Measurements from ENCODE around the gene ZNF215.

ZNF215 gene

GRCh38 chr11:6911378-6911777, 14.8 kb upstream of the ZNF215 start:
- no peak overlapping the region for H3K4me3 ChIP-seq (ENCODE audit: low read depth in 1 of 2, low read length in 2 of 2)
- no peaks in the 10 kb centered on the region for H3K79me2 ChIP-seq (ENCODE audit: insufficient read depth, low read length)
- no peak overlapping the region for H2AFZ ChIP-seq (ENCODE audit: low read depth, low read length)
- ATAC-seq (ENCODE audit: insufficient read depth, low read depth), result no peak
- H3K9me3 ChIP-seq (ENCODE audit: insufficient read depth, low read length, severe bottlenecking), result no peaks in the 10 kb centered on the region
- H3K27ac ChIP-seq (ENCODE audit: low read length), result no peak overlapping the region
- no peaks in the 10 kb centered on the region for H3K27me3 ChIP-seq (ENCODE audit: insufficient read depth, low read length, poor library complexity)
- TF ChIP-seq EZH2 (IDR thresholded peaks at IDR 0.05; ENCODE audit: borderline replicate concordance, low read depth, low read length, severe bottlenecking) (no peak), CTCF (IDR thresholded peaks at IDR 0.05; ENCODE audit: borderline replicate concordance, extremely low read depth, low read length, poor library complexity, severe bottlenecking) (no peak)
- no peak for DNase-seq
- no peak overlapping the region for H3K4me2 ChIP-seq (ENCODE audit: insufficient read depth, low read length)
- H3K36me3 ChIP-seq (ENCODE audit: insufficient read depth, low read length), result no peaks in the 10 kb centered on the region
- no peak overlapping the region for H3K9ac ChIP-seq (ENCODE audit: low read depth, low read length)
- peaks cover 10% of the 10 kb centered on the region; the same call in 1 of the 2 replicates for H3K4me1 ChIP-seq (ENCODE audit: insufficient read depth, low read length)
- no peaks in the 10 kb centered on the region for H4K20me1 ChIP-seq (ENCODE audit: insufficient read depth, low read length)

DNA sequence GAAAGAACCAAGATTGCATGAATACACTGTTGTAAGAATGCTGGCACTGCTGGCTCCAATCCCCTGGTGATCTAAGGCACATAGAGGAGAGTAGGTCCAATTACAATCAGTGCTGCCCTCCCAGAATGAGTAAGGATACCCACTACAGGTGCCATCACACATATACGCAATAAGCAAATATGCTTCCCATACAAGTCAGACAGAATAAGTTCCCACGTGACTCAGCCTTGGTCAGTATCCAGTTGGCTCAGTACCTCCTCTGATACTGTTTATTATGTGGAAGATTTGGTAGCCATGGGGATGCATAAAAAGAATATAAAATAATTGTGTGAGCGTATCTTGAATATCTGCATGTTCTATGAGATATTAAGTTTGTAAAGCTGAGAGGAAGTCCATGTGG, 14.3 kb upstream of the ZNF215 start:
- H3K4me3 ChIP-seq (ENCODE audit: low read depth in 1 of 2, low read length in 2 of 2), result no peak overlapping the region
- H3K4me1 ChIP-seq (ENCODE audit: insufficient read depth, low read length), result peaks cover 10% of the 10 kb centered on the region; the same call in 1 of the 2 replicates
- DNase-seq (no peak), ATAC-seq (ENCODE audit: insufficient read depth, low read depth) (no peak)
- no peaks in the 10 kb centered on the region for H3K36me3 ChIP-seq (ENCODE audit: insufficient read depth, low read length)
- no peaks in the 10 kb centered on the region for H3K79me2 ChIP-seq (ENCODE audit: insufficient read depth, low read length)
- no peak for TF ChIP-seq CTCF (IDR thresholded peaks at IDR 0.05; ENCODE audit: borderline replicate concordance, extremely low read depth, low read length, poor library complexity, severe bottlenecking)
- TF ChIP-seq EZH2 (IDR thresholded peaks at IDR 0.05; ENCODE audit: borderline replicate concordance, low read depth, low read length, severe bottlenecking), result no peak
- H3K27ac ChIP-seq (ENCODE audit: low read length), result no peak overlapping the region
- H3K9ac ChIP-seq (ENCODE audit: low read depth, low read length), result no peak overlapping the region
- H4K20me1 ChIP-seq (ENCODE audit: insufficient read depth, low read length), result no peaks in the 10 kb centered on the region
- H3K4me2 ChIP-seq (ENCODE audit: insufficient read depth, low read length), result no peak overlapping the region
- no peak overlapping the region for H2AFZ ChIP-seq (ENCODE audit: low read depth, low read length)
- no peaks in the 10 kb centered on the region for H3K27me3 ChIP-seq (ENCODE audit: insufficient read depth, low read length, poor library complexity)
- no peaks in the 10 kb centered on the region for H3K9me3 ChIP-seq (ENCODE audit: insufficient read depth, low read length, severe bottlenecking)

- no peaks in the 10 kb centered on the region for H4K20me1 ChIP-seq (ENCODE audit: insufficient read depth, low read length)
- H3K9ac ChIP-seq (ENCODE audit: low read depth, low read length), result no peak overlapping the region
- no peak overlapping the region for H3K27ac ChIP-seq (ENCODE audit: low read length)
- H3K36me3 ChIP-seq (ENCODE audit: insufficient read depth, low read length), result peaks cover 5% of the 10 kb centered on the region; the same call in 1 of the 2 replicates
- H3K27me3 ChIP-seq (ENCODE audit: insufficient read depth, low read length, poor library complexity), result no peaks in the 10 kb centered on the region
- H3K4me1 ChIP-seq (ENCODE audit: insufficient read depth, low read length), result no peaks in the 10 kb centered on the region
- H2AFZ ChIP-seq (ENCODE audit: low read depth, low read length), result no peak overlapping the region
- no peak overlapping the region for H3K4me3 ChIP-seq (ENCODE audit: low read depth in 1 of 2, low read length in 2 of 2)
- no peaks in the 10 kb centered on the region for H3K9me3 ChIP-seq (ENCODE audit: insufficient read depth, low read length, severe bottlenecking)
- DNase-seq (no peak), ATAC-seq (ENCODE audit: insufficient read depth, low read depth) (no peak)
- no peak for TF ChIP-seq CTCF (IDR thresholded peaks at IDR 0.05; ENCODE audit: borderline replicate concordance, extremely low read depth, low read length, poor library complexity, severe bottlenecking)
- no peak for TF ChIP-seq EZH2 (IDR thresholded peaks at IDR 0.05; ENCODE audit: borderline replicate concordance, low read depth, low read length, severe bottlenecking)
- no peaks in the 10 kb centered on the region for H3K79me2 ChIP-seq (ENCODE audit: insufficient read depth, low read length)
- no peak overlapping the region for H3K4me2 ChIP-seq (ENCODE audit: insufficient read depth, low read length)
Measured at GRCh38 chr11:6919698-6920097, 6.5 kb upstream of the ZNF215 start.

- Histone ChIP-seq H3K9me3 (ENCODE audit: insufficient read depth, low read length, severe bottlenecking) (no peaks in the 10 kb centered on the region), H3K9ac (ENCODE audit: low read depth, low read length) (no peak within 1 kb of the TSS), H3K4me1 (ENCODE audit: insufficient read depth, low read length) (peaks cover 4% of the 10 kb centered on the region), H4K20me1 (ENCODE audit: insufficient read depth, low read length) (no peaks in the 10 kb centered on the region), H3K36me3 (ENCODE audit: insufficient read depth, low read length) (peaks cover 5% of the 10 kb centered on the region; the same call in 1 of the 2 replicates), H3K27me3 (ENCODE audit: insufficient read depth, low read length, poor library complexity) (no peaks in the 10 kb centered on the region), H2AFZ (ENCODE audit: low read depth, low read length) (no peak within 1 kb of the TSS), H3K27ac (ENCODE audit: low read length) (no peak within 1 kb of the TSS), H3K4me2 (ENCODE audit: insufficient read depth, low read length) (no peak within 1 kb of the TSS), H3K79me2 (ENCODE audit: insufficient read depth, low read length) (no peaks in the 10 kb centered on the region), H3K4me3 (ENCODE audit: low read depth in 1 of 2, low read length in 2 of 2) (no peak within 1 kb of the TSS)
- ATAC-seq (ENCODE audit: insufficient read depth, low read depth), result no peak
- DNase-seq, result no peak
- no peak for TF ChIP-seq CTCF (IDR thresholded peaks at IDR 0.05; ENCODE audit: borderline replicate concordance, extremely low read depth, low read length, poor library complexity, severe bottlenecking)
- TF ChIP-seq EZH2 (IDR thresholded peaks at IDR 0.05; ENCODE audit: borderline replicate concordance, low read depth, low read length, severe bottlenecking), result no peak
Measured at GRCh38 chr11:6920702-6921101, 5.5 kb upstream of the ZNF215 start, which contains the start of gene OR2D3. OR2D3 (plus strand) TSS chr11:6921002; CDS start chr11:6921002, 0 bp downstream.

Data from DND-41 (cell line).